Bronchial epithelial cell (primary cell): ENCODE data around the gene LMAN1. TPM values are rescaled to one million over a fixed set of nuclear protein-coding genes. Genes with fewer than 3 reads are reported as not detected.

Source experiments
- DNase-seq: peaks from one replicate; pipeline ENCODE4 v3.0.0-alpha.2; 2010; ENCODE audit warnings: low read depth
- FAIRE-seq: peaks from 2 replicates; lab custom pipeline; 2011; peaks lifted over from hg19 to GRCh38; lab: Jason Lieb, UNC
- H3K27me3 ChIP-seq: 2 replicates; pipeline ENCODE4 v1.5.1; 2011; ENCODE audit warnings: low read length; ENCODE audit not compliant: control insufficient read depth, insufficient read depth
- H3K36me3 ChIP-seq: 2 replicates; pipeline ENCODE4 v1.5.1; 2011; ENCODE audit warnings: low read length; ENCODE audit not compliant: control insufficient read depth, insufficient read depth
- H3K4me3 ChIP-seq: 2 replicates; pipeline ENCODE4 v1.5.1; 2011; ENCODE audit warnings: mild to moderate bottlenecking, low read depth, low read length, control low read depth
- CTCF ChIP-seq: IDR thresholded peaks from 2 replicates; pipeline ENCODE4 v1.5.1; 2011; ENCODE audit warnings: mild to moderate bottlenecking, moderate library complexity, low read length, control low read depth, inconsistent platforms; ENCODE audit not compliant: insufficient read depth, severe bottlenecking
- total RNA-seq: library from RNA; depleted of rRNA; stranded (reverse); fragments of >200 nt; gene quantifications from 2 replicates; pipeline ENCODE4 v1.2.1, GENCODE V29; 2014

The LMAN1 gene
- total RNA-seq, 1 donor from 2014 or later = 157 TPM

GRCh38 chr18:59279722-59280121 is 79.3 kb downstream of the LMAN1 start:
- TF ChIP-seq CTCF = no peak
- peaks cover 14% of the 10 kb centered on the region for H3K27me3 ChIP-seq
- FAIRE-seq = no peak

GRCh38 chr18:59279193-59279592 is 79.9 kb downstream of the LMAN1 start:
- Histone ChIP-seq H3K36me3 (no peaks in the 10 kb centered on the region), H3K4me3 (no peak overlapping the region), H3K27me3 (peaks cover 20% of the 10 kb centered on the region)
- no peak for DNase-seq
- TF ChIP-seq CTCF = no peak
- no peak for FAIRE-seq

More at GRCh38 chr18:59279722-59280121, 79.3 kb downstream of the LMAN1 start:
- no peak for DNase-seq
- Histone ChIP-seq H3K36me3 (no peaks in the 10 kb centered on the region), H3K4me3 (no peak overlapping the region)

- Histone ChIP-seq H3K4me3 (no peak overlapping the region), H3K36me3 (no peaks in the 10 kb centered on the region), H3K27me3 (peaks cover 24% of the 10 kb centered on the region)
- no peak for TF ChIP-seq CTCF
- DNase-seq (no peak), FAIRE-seq (no peak)
These were observed 80.3 kb downstream of the LMAN1 start for GRCh38 chr18:59278793-59279192.

Other genes starting within 250 kb of the LMAN1 start
- gene SEC11C, start 219.4 kb downstream of the LMAN1 start, total RNA-seq = 48.7 and 61.8 TPM in 2 replicates
- gene GRP, start 139.1 kb downstream of the LMAN1 start, total RNA-seq = not detected in 2 replicates
- not detected in 2 replicates for gene RAX, start 85.8 kb downstream of the LMAN1 start, total RNA-seq
- gene CPLX4, start 40.6 kb downstream of the LMAN1 start, total RNA-seq = not detected in 2 replicates